Caki2 (cell line): ENCODE results near the gene HIP1R. TPM values are rescaled to one million over a fixed set of nuclear protein-coding genes. Genes with fewer than 3 reads are reported as not detected.

Experiments
- DNase-seq: peaks from one replicate; pipeline ENCODE4 v3.0.0-alpha.2; 2015; ENCODE audit warnings: low read depth
- in situ Hi-C: cut with HindIII; loops from 2 replicates; pipeline ENCODE4 v1.10.0; 2016; ENCODE audit warnings: low sequenced_read_pairs, low pct_unique_long_range_greater_than_20kb, mixed read lengths
- total RNA-seq: library from RNA; depleted of rRNA; stranded (reverse); fragments of >200 nt; shearing (Covaris generic); gene quantifications from 2 replicates; pipeline ENCODE4 v1.2.3, GENCODE V29; 2014; ENCODE audit warnings: low replicate concordance

Gene HIP1R
- total RNA-seq, 1 experiment from 2014 or later: 56.1 TPM

DNA sequence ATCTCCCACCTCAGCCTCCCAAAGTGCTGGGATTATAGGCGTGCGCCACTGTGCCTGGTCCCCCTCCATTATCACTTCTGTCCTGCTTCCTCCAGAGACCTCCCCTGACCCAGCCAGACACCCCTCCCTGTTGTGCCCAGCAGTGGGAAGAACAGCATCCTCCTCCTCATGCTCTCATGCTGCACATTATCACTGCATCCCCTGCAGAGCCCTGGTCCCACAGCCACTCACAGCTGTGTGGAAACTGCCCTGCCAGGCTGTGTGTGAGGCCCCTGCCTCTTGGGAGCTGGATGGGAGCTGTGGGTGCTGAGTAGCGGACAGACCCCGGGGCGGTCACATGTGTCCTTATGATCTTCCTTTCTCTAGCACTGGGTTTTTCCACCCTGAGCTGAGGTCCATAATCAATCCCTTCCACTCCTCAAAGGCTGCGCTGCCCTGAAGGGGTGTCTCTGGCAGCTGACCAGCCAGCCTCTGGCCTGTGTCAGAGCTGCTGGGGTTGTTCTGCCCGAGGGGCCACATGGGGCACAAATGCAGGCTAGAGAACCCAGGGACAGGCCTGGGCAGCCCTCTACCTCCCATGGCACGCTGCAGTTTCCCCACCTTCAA, 9.2 kb downstream of the HIP1R start:
- DNase-seq: no peak
- in situ Hi-C loops: no loop called here

DNA sequence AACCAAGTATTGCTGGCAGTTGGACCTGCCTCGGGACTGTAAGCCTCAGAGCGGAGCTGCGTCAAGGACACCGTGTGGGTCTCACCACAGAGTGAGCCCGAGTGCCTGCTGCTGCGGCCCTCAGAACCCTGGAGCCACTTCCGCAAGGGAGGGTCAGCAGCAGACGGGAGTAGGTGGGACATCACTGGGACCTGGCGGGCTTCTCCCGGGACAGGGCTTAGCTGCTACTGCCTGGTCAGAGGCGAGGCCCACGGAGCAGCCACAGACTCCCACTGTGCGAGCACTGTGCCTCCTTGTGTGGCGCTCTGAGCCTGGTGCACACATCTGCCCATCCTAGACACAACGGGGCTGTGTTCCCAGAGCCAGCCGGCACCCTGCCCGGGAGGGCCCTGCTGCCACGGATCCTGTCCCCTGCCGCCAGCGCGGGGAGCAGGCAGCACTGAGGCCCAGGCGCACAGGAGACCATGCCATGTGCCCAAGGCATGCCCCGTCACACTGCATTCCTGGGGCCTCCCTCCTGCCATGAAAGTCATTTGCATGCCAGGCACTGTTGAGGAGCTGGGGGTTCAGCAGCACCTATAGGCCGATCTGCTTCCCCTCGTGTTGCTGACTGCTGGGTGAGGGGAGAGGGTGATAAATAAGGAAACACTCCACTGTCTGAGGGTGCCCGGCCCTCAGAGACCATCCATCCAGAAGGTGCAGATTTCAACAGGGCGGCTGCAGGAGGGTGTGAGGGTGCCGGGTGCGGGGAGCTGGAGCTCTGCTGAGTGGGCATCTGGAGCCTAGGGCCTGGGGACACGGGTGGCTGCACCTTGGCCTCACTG, 10.0 kb downstream of the HIP1R start:
- in situ Hi-C loops: no loop called here

DNA sequence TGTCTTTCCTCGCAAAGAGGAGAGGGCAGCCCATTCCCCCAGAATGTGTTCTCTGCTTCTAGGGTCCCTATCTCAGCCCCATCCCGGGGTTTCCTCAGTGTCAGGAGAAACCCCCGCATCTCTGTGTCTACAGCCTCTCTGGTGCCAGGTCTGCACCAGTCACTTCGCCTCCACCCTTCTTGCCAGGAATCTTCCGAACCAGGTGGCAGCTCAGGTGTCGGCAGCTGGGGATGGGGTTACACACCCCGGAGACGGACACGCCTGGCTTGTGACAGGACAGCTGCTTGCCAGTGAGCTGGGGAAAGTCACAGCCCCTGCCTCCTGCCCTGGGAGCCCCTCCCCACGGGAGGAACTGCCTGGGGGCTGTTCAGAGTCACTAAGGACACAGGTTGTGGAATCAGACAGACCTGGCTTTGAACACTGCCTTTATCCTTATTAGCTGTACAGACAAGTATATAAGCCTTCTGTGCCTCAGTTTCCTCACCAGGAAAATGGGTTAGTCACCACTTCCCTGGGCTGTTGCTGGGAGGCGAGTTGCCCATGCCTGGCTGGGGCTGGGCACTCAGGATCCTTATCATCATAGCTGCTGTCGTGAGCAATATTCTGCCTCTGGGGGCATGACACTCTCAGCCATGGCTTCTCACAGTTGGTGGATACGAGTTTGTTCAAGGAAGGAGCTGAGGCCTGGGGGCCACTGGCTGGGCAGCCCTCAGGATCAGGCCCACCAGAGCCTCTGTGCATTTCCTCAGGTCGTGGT, 10.8 kb downstream of the HIP1R start:
- in situ Hi-C loops: no loop called here
- DNase-seq: no peak

More for the DNA sequence above, 10.0 kb downstream of the HIP1R start:
- DNase-seq: no peak

DNA sequence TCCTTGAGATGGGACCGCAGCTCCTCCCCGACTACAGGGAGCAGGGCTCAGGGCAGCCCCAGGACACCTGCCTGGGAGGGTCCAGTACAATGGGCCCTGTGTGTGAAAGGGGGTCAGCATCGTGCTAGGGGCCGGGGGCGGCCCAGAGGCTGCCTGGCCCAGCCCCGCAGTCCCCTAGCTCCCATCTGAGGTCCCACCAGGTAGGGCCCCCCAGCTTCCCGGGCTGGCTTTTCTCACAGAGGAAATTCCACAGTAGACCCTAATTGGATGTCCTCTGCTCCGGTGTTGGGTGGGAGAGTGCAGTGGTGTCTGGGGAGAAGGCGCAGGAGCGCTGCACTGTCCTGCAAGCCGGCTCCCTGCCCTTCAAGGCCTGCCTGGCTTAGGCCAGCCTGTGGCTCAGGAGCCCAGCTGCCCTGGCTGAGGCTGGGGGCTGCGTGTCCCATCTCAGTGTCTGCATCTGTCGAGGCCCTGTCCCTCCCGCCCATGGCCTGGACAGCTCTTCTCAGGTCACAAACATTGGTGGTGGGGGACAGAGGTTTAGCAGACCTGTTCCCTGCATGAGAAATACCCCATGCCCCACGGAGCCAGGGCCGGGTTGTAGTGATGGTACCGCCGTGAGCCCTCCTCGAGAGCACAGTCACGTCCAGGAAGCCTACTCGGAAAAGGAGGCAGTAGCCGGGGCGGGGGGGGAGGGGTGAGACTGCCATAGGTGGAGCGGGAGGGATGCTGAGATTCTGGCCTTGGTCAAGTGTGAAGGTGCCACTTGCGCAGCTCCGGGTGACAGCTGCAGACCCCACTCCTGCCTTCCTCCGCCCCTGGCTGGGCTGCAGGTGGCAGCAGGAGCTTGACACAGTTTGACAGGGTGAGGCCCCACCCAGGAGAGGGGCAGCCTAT, 11.6 kb downstream of the HIP1R start:
- in situ Hi-C loops: no loop called here

DNA sequence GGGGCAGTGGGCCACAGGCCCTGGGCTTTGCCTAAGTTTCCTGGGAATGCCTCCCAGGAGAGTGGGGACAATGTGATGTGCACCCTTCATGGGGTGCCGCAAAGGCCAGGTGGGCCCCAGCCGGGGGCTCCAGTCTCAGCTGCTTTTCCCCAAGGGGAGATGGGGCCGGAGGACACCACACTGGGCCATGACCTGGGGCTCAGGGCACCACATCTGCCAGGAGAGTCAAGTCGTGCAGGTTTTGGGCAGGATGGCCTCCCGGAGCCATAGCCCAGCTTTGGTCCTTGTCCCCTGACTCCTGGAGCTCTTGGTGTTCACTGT, 12.2 kb downstream of the HIP1R start:
- DNase-seq: no peak
- in situ Hi-C loops: no loop called here

More for the DNA sequence above, 11.6 kb downstream of the HIP1R start:
- no peak for DNase-seq

DNA sequence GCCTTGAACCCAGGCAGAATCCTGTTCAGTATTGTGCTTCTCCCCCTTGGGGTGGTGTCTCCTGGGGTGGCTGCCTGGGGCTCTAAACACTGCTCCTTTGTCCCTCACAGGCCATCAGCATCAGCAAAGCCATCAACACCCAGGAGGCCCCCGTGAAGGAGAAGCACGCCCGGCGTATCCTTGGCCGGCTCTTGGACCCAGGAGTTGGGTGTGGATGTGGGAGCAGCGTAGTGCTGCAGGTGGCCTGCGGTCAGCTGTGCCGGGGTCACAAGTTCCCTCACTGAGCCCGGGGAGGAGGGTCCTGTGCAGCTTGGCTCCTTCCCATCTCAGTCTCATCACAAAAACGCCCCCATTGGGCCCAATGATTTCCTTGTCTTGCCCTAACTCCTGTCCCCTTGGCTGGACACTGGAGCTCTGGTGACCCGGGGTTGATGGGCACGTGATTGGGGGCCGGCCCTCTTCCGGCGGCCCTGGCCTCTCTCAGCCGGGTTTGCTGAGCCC, 12.7 kb downstream of the HIP1R start:
- in situ Hi-C loops: no loop called here
- no peak for DNase-seq

DNA sequence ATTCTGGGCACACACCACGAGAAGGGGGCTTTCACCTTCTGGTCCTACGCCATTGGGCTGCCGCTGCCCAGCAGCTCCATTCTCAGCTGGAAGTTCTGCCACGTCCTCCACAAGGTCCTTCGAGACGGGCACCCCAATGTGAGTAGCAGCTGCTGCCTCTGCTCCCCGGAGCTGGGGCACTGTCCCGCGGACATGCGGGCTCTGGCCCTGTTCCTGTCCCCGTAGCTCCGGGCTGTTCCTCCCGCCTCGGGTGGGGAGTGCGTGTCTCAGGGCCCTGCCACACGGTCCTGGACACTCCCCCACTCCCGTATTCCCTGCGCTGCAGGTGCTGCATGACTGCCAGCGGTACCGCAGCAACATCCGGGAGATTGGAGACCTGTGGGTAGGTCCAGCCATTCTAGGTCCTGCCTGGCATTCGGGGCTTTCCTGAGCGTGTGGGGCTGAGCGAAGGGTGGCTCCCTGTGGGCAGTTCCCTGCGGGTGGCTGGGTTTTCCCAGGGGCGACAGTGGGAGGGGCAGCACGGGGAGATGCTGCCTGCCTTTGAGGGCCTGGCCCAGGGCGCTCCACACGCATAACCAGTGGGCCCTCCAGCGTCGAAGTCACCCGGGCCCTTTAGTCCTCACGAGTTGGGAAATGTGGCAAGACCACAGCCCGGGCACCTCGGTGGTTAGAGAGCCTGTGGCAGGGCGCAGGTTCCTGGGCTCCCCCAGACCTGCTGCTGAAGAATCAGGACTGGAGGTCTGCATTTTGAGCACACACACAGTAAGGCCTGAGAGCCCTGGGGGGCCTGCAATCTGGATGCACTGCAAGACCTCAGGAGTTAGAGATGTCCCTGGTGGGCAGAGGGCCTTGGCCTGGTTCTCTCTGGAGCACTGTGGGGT, 13.5 kb downstream of the HIP1R start:
- DNase-seq: no peak
- in situ Hi-C loops: no loop called here

DNA sequence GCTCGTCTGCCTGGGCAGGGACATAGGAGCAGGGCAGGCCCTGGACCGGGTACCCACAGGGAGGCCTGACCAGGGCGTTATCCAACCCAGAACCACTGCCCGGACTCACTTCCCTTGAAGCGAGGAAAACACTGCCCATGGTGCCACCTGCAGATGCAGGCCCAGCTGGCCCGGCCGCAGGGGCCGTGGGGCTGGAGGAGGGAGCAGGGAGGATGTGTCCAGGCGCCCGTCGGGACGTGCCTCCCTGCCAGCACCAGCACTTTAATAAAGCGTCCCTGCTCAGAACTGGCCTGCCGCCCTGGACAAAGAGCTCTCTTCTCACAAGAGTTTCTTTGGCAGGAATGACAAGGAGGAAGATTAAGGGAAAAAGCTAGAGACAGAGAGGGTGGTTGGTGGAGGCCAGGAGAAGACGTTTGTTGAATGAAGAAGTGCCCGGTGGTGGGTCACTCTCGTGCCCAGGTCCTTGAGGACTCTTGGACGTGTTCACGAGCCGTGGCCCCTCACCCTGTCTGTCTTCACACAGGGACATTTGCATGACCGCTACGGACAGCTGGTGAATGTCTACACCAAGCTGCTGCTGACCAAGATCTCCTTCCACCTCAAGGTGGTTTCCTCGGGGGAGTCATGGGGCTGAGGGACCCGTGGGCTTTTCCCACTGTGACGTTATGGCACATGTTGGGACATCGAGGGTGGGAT, 14.2 kb downstream of the HIP1R start:
- DNase-seq: no peak
- in situ Hi-C loops: no loop called here

DNA sequence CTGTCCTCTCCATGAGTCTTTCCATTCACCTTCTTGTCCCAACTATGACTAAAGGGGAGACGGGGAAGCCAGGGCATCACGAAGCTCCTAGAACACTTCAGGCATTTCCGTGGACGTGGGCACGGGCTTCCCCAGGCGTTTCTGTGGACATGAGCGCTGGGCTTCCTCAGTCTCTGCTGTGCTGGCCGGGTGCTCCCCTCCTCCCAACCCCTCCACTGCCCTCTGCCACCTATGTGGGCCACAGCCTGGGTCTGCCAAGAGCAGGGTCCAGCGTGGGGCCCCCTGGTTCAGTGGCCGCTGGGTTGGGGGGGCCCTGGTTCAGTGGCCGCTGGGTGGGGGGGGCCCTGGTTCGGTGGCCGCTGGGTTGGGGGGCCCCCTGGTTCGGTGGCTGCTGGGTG, 14.8 kb downstream of the HIP1R start:
- no peak for DNase-seq
- in situ Hi-C loops: no loop called here

DNA sequence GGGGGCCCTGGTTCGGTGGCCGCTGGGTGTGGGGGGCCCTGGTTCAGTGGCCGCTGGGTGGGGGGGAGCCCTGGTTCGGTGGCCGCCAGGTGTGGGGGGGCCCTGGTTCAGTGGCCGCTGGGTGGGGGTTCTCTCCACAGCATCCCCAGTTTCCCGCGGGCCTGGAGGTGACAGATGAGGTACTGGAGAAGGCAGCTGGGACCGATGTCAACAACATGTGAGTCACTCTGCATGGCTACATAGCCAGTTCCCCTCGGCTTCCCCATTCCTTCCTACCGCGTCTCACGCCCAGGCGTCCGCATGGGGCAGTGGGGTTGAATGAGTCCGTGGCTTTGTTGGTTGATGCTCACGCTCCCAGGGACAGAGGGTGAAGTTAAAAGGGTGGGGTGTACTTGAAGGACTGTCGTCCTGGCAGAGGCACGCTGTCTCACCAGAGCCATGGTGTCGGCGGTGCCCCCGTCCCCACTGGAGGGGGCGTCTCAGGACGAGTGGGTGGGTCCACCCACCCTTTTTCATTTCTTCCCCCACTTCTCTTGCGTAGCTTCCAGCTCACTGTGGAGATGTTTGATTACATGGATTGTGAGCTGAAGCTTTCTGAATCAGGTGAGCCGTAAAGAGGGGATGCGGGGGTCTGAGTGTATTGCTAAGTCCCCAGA, 15.6 kb downstream of the HIP1R start:
- no peak for DNase-seq
- in situ Hi-C loops: no loop called here

DNA sequence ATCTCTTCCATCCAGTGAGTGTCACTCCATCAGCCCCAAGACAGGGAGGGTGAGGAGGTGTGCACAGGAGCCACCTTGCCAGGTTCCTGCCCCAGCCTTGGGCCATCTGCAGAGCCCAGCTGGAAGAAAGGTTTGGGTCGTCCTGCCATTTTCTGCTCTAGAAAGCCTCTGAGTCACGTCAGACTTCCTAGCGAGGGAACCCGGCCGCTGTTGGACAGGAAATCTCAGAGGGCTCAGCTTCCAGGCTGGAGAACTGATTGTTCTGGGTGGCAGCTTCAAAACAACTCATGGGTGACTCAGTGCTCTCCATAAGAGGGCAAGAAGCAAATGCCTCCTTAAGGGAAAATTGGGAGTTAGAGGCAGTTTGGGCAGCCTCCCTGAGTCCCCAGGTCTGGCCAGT, 16.6 kb downstream of the HIP1R start:
- DNase-seq: no peak
- in situ Hi-C loops: no loop called here

DNA sequence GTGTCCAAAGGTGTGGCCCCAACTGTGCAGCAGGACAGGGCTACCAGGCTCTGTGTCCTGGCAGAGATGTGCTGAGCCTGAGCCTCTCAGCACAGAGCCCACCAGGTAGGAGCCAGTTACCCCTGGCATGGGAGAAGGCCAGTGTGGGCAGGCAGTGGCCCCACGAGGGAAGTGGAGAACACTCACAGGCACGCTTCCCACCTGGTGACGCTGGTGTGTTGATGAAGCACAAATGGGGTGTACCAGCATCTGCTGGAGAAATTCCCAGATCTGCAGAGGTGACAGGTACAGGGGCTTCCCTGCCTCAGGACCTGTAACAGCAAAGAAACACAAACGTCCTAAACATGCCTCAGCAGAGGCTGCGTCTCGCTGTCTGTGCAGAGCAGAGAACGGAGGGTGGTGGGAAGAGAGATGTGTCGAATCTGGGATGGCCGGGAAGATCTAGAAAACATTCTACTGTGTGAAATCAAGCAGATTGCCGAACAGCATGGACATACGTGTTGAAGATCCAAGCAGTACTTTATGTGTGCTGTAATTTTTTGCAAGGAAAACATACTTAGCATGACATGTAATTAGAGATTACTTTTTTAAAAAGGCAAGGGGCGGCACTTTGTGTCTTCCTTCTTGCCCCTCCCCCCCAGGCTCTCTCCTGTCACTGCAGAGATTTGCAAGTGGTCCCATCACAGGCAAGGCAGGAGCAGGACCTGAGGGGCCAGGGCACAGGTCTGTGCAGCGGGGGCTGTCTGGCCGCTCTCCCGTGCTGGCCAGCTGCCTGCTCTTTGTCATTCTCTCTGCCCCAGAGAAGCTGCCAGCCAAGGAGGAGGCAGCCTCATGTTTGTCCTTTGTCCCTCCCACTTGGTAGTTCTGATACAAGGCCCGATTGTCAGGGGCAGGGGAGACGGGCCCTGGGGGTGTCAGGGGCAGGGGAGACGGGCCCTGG, 17.3 kb downstream of the HIP1R start:
- no peak for DNase-seq
- in situ Hi-C loops: no loop called here

DNA sequence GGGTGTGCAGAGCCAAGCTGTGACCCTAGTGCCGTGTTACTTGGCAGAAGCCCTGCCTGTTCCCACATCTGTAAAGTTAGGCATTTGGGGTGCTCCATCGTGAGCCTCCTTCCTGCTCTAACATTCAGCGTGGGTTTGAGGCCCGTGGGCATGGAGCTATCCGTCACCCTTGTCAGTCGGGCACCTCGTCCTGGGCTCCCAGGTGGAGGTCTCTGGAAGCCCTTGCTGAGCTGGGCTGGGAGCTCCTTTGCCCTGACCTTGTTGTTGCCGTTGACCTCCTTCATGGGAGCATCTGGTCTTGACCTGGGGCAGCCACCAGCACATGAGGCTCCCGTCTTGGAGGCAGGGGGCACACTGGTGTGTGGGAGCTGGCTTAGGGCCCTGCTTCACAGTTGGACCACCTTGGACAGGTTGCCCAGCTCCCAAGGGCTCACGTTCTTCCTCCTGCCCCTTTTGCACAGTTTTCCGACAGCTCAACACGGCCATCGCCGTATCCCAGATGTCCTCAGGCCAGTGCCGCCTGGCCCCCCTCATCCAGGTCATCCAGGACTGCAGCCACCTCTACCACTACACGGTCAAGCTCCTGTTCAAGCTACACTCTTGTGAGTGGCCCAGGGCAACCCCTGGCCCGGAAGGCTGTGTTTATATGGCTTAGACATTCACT, 18.5 kb downstream of the HIP1R start:
- DNase-seq: no peak
- in situ Hi-C loops: no loop called here

DNA sequence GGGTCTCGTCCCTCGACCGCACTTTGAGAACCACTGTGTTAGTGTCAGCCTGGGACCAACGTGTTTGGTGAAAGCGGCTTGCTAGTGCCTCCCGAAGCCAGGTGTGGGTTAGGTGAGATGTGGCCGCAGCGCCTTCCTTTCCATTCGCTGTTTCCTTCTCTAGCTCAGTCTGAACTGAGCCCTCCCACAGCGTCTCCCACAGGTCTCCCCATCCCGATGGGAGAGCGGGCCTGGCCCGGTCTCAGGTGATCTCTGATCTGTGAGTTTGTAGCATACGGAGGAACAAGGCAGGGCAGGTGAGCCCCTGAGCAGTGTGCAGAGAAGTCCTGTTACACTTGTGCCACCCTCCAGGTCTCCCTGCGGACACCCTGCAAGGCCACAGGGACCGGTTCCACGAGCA, 19.3 kb downstream of the HIP1R start:
- no peak for DNase-seq
- in situ Hi-C loops: no loop called here
